SK-N-SH (cell line): ENCODE measurements around the gene GJD4. TPM values are rescaled to one million over a fixed set of nuclear protein-coding genes. Genes with fewer than 3 reads are reported as not detected.

Experiments used
- CTCF ChIA-PET: fragments of 300-600, 350-600 bp; formaldehyde crosslinking; extraction: SDS; loops from one replicate; lab custom pipeline; 2021; lab: Yijun Ruan, JAX
- POLR2A ChIA-PET: fragments of 350-600 bp; sonication (Branson Sonifier 250); formaldehyde crosslinking; extraction: SDS; loops from one replicate; lab custom pipeline; 2020; ENCODE audit warnings: antibody characterized with exemption, inconsistent platforms; lab: Yijun Ruan, JAX
- DNase-seq: peaks from one replicate; pipeline ENCODE4 v3.0.0; 2012
- H2AFZ ChIP-seq: fragments of 200-600 bp; sonication (generic); 2 replicates; pipeline ENCODE4 v1.8.1; 2016; ENCODE audit warnings: antibody characterized with exemption, mild to moderate bottlenecking, low read depth
- H3F3A ChIP-seq: fragments of 200-600 bp; sonication (generic); replicated peaks from 2 replicates; pipeline ENCODE3; 2016; ENCODE audit warnings: antibody characterized with exemption, mild to moderate bottlenecking; ENCODE audit not compliant: insufficient read depth
- H3K27ac ChIP-seq, 2 experiments: fragments of 200-500 bp in 1 of 2; fragments of 200-600 bp in 1 of 2; sonication (Bioruptor generic) in 1 of 2; sonication (generic), shearing (Covaris generic) in 1 of 2; 2 replicates each; pipeline versions ENCODE4 v1.5.1 to v1.6.1; 2014 to 2016; ENCODE audit warnings: low read depth in 2 of 2, inconsistent platforms in 1 of 2, low read length in 1 of 2, mild to moderate bottlenecking in 1 of 2, mixed read lengths in 1 of 2
- H3K27me3 ChIP-seq: fragments of 200-600 bp; sonication (generic), shearing (Covaris generic); 2 replicates; pipeline ENCODE4 v1.6.1; 2016; ENCODE audit warnings: mixed run types; ENCODE audit not compliant: insufficient read depth
- H3K36me3 ChIP-seq, 2 experiments: fragments of 200-500 bp in 1 of 2; fragments of 200-600 bp in 1 of 2; sonication (Bioruptor generic) in 1 of 2; sonication (generic) in 1 of 2; replicated peaks in 1 of 2; 2 replicates each; pipeline versions ENCODE3 to v1.5.1; 2014 to 2016; ENCODE audit warnings: low read length in 1 of 2, mild to moderate bottlenecking in 1 of 2; ENCODE audit not compliant: insufficient read depth in 2 of 2, control insufficient read depth in 1 of 2
- H3K4me1 ChIP-seq, 2 experiments: fragments of 200-500 bp in 1 of 2; fragments of 200-600 bp in 1 of 2; sonication (Bioruptor generic) in 1 of 2; sonication (generic), shearing (Covaris generic) in 1 of 2; 2 replicates each; pipeline versions ENCODE4 v1.5.1 to v1.6.1; 2014 to 2016; ENCODE audit warnings: low read depth in 1 of 2, low read length in 1 of 2, mixed run types in 1 of 2; ENCODE audit not compliant: insufficient read depth in 2 of 2, control insufficient read depth in 1 of 2
- H3K4me2 ChIP-seq: fragments of 200-600 bp; sonication (generic), shearing (Covaris generic); 2 replicates; pipeline ENCODE4 v1.6.1; 2017; ENCODE audit warnings: mixed run types
- H3K4me3 ChIP-seq, 2 experiments: fragments of 200-500 bp in 1 of 2; fragments of 200-600 bp in 1 of 2; sonication (Bioruptor generic) in 1 of 2; sonication (generic), shearing (Covaris generic) in 1 of 2; 2 replicates each; pipeline versions ENCODE4 v1.5.1 to v1.8.1; 2014 to 2016; ENCODE audit warnings: low read depth in 2 of 2, inconsistent platforms in 1 of 2, low read length in 1 of 2, mild to moderate bottlenecking in 1 of 2, mixed read lengths in 1 of 2, moderate library complexity in 1 of 2
- H3K79me2 ChIP-seq: fragments of 200-600 bp; sonication (generic); 2 replicates; pipeline ENCODE4 v1.8.1; 2017; ENCODE audit warnings: mild to moderate bottlenecking; ENCODE audit not compliant: insufficient read depth
- H3K9ac ChIP-seq: fragments of 200-600 bp; sonication (generic); 2 replicates; pipeline ENCODE4 v1.6.1; 2017; ENCODE audit warnings: mixed run types
- H3K9me2 ChIP-seq: fragments of 200-600 bp; sonication (generic); 2 replicates; pipeline ENCODE4 v1.6.1; 2017; ENCODE audit warnings: mixed run types
- H3K9me3 ChIP-seq: fragments of 200-600 bp; sonication (generic); 2 replicates; pipeline ENCODE4 v1.6.1; 2017; ENCODE audit warnings: mixed run types, mild to moderate bottlenecking, moderate library complexity
- H4K20me1 ChIP-seq: fragments of 200-600 bp; sonication (generic); 2 replicates; pipeline ENCODE4 v1.6.1; 2017; ENCODE audit warnings: mild to moderate bottlenecking, mixed run types; ENCODE audit not compliant: insufficient read depth
- FOXM1 ChIP-seq: IDR thresholded peaks from 2 replicates; pipeline ENCODE4 v1.4.0; 2012; ENCODE audit warnings: low read depth, mild to moderate bottlenecking
- JUND ChIP-seq: IDR thresholded peaks from 2 replicates; pipeline ENCODE4 v1.4.0; 2012
- NFIC ChIP-seq: IDR thresholded peaks from 2 replicates; pipeline ENCODE4 v1.4.0; 2012; ENCODE audit warnings: borderline replicate concordance
- RXRA ChIP-seq: IDR thresholded peaks from 2 replicates; pipeline ENCODE4 v1.4.0; 2012; ENCODE audit warnings: low read depth, mild to moderate bottlenecking, borderline replicate concordance
- SIN3A ChIP-seq: IDR thresholded peaks from 2 replicates; pipeline ENCODE4 v1.6.1; 2012; ENCODE audit warnings: low read depth, mild to moderate bottlenecking, low read length, moderate library complexity, borderline replicate concordance
- TCF12 ChIP-seq: IDR thresholded peaks from 2 replicates; pipeline ENCODE4 v1.4.0; 2012
- TEAD4 ChIP-seq: IDR thresholded peaks from 2 replicates; pipeline ENCODE4 v1.4.0; 2012; ENCODE audit warnings: mild to moderate bottlenecking, borderline replicate concordance; ENCODE audit not compliant: insufficient read depth
- YY1 ChIP-seq: IDR thresholded peaks from 2 replicates; pipeline ENCODE4 v1.4.0; 2012; ENCODE audit warnings: low read depth, mild to moderate bottlenecking
- WGBS: methylation state at CpG from one replicate; pipeline ENCODE4 v1.1.6; 2017; ENCODE audit warnings: low lambda C conversion rate; 5-methylcytosine and 5-hydroxymethylcytosine counted together
- polyA plus RNA-seq, 3 experiments: library from polyadenylated mRNA; depleted of rRNA; stranded (reverse); fragments of >200 nt; gene quantifications; 2 replicates each; pipeline ENCODE4 v1.2.3, GENCODE V29; 2012
- TF ChIP-seq, protein P1 (sequence below): IDR thresholded peaks from 2 replicates; pipeline ENCODE4 v1.4.0; 2012; ENCODE audit warnings: low read depth
- TF ChIP-seq, protein P2 (sequence below): IDR thresholded peaks from 2 replicates; pipeline ENCODE4 v1.4.0; 2012; ENCODE audit warnings: low read depth, borderline replicate concordance

GJD4 gene
- polyA plus RNA-seq, 1 of the 3 experiments (the other 2 are of a cell fraction), result not detected

- Histone ChIP-seq H3K9me2 (no peaks in the 10 kb centered on the region), H3K4me2 (no peak overlapping the region), H3K9ac (no peak overlapping the region), H3K27me3 (no peaks in the 10 kb centered on the region; the same call in 1 of the 2 replicates), H4K20me1 (no peaks in the 10 kb centered on the region), H3K9me3 (no peaks in the 10 kb centered on the region), H3K79me2 (no peaks in the 10 kb centered on the region), H3K36me3 (no peaks in the 10 kb centered on the region)
- CTCF ChIA-PET, result interaction anchor here (1.2 to 3.5 kb wide), 3 partner anchors 17 to 21 kb away, joined by 3 to 8 read pairs (median 6); no protein-coding TSS in a partner anchor
- no peak for DNase-seq
- POLR2A ChIA-PET, result no interaction called here
- TF ChIP-seq JUND (no peak), YY1 (no peak), TCF12 (no peak), RXRA (no peak), SIN3A (no peak), NFIC (no peak), FOXM1 (no peak), TEAD4 (no peak)
- TF ChIP-seq, protein P1, sequence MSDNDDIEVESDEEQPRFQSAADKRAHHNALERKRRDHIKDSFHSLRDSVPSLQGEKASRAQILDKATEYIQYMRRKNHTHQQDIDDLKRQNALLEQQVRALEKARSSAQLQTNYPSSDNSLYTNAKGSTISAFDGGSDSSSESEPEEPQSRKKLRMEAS, result no peak
- TF ChIP-seq, protein P2, sequence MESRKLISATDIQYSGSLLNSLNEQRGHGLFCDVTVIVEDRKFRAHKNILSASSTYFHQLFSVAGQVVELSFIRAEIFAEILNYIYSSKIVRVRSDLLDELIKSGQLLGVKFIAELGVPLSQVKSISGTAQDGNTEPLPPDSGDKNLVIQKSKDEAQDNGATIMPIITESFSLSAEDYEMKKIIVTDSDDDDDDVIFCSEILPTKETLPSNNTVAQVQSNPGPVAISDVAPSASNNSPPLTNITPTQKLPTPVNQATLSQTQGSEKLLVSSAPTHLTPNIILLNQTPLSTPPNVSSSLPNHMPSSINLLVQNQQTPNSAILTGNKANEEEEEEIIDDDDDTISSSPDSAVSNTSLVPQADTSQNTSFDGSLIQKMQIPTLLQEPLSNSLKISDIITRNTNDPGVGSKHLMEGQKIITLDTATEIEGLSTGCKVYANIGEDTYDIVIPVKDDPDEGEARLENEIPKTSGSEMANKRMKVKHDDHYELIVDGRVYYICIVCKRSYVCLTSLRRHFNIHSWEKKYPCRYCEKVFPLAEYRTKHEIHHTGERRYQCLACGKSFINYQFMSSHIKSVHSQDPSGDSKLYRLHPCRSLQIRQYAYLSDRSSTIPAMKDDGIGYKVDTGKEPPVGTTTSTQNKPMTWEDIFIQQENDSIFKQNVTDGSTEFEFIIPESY, result no peak
- TF ChIP-seq, all 33 proteins: peak for 0
- H3K4me3 ChIP-seq, result no peak overlapping the region
- no peak overlapping the region for H3K27ac ChIP-seq
- H3K4me1 ChIP-seq, result no peaks in the 10 kb centered on the region
- H2AFZ ChIP-seq, result no peak overlapping the region
- 71% methylated on average over 5 of the region's 5 CpGs for WGBS
- H3F3A ChIP-seq, result no peaks in the 10 kb centered on the region
Observed at GRCh38 chr10:35657621-35658020, 52.5 kb downstream of the GJD4 start.

Other genes with a start within 250 kb of the GJD4 start
- 1.4 TPM in 2 replicates for gene FZD8, start 37.0 kb downstream of the GJD4 start, polyA plus RNA-seq (2012; rRNA removed)